Measurements from ENCODE around the gene TCEA2.

TCEA2 gene

GRCh38 chr20:64035933-64036345 is 27.1 kb upstream of the TCEA2 start, which contains the start of gene C20orf204:
C20orf204 (plus strand) TSS chr20:64036182; CDS start chr20:64036324, 142 bp downstream.
- no peak for DNase-seq

DNA sequence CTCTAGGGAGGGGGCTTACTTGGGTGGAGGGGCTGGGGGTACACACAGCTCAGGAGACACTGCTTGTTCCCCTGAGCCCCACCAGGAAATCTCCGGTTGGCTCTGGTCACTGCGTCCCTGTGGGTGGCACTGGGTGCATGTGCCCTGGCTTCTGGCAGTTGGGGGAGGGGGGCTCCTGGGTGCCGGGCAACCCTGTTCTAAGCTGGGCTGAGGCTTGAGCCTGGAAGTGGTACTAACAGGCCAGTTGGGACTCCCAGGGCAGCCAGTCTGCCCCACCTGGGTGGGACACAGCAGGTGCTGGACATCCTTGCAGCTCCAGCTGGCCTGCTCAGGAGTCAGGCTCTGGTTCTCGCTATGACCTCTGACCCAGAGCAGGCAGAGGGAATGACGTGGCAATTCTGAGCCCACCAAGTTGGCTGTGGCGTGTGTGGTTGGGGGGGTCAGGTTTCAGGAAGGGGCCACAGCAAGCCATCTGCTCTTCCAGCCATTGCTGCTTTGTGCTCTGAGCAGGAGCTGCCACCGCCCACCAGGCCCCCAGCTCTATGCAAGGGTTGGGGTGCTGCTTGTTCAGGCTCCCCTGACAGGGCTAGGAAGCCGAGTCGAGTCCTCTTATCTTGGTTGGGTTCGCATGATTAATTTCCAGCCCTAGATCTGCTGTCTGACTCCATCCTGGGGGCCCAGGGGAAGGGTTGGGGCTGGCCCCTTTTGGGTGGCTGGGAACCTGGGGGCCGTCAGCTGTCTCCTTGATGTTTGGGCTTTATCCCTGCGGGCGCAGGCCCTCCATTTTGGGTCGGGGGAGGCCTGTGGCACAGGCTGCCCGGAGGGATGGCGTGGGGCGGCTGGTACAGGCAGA is 26.4 kb upstream of the TCEA2 start:
- DNase-seq = no peak

- no peak for DNase-seq
Observed at GRCh38 chr20:64037199-64037497, 25.9 kb upstream of the TCEA2 start.

- DNase-seq = no peak
Observed at GRCh38 chr20:64037498-64038213, 25.3 kb upstream of the TCEA2 start.

GRCh38 chr20:64038224-64038564 is 24.8 kb upstream of the TCEA2 start:
- DNase-seq = no peak

DNA sequence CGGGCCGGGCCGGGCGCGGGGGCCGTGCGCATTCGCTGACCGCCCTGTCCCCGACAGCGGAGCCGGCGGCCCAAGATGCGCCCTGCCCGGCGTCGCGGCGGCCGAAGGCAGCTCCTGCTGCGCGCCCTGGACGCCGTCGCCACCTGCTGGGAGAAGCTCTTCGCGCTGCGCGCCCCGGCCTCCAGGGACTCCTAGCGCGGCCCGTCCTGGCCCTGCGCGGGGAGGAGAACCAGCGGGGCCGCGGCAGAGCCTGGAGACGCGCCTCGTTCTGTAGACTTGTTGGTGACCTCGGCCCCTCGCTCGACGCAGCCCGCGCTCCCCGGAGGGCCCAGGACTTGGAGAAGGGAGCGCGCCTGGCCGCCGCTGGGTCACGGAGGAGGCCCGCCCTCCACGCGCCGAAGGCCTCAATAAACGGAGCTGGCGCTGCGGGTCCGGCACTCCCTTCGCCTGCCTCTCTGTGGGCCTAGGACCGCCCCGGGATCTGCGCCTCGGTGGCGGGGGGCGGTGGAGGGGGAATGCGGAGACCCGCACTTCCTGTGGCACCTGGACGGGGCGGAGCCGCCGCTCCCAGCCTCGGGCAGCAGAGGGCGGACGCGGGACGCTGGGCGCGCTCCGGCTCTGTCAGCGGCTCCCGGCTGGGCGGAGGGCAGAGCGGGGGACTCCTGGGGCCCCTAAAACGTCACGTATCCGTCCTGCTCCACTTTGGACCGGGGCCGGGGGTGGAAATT is 24.3 kb upstream of the TCEA2 start:
- DNase-seq = peak; percentile 73 to 90 (median 80)

DNA sequence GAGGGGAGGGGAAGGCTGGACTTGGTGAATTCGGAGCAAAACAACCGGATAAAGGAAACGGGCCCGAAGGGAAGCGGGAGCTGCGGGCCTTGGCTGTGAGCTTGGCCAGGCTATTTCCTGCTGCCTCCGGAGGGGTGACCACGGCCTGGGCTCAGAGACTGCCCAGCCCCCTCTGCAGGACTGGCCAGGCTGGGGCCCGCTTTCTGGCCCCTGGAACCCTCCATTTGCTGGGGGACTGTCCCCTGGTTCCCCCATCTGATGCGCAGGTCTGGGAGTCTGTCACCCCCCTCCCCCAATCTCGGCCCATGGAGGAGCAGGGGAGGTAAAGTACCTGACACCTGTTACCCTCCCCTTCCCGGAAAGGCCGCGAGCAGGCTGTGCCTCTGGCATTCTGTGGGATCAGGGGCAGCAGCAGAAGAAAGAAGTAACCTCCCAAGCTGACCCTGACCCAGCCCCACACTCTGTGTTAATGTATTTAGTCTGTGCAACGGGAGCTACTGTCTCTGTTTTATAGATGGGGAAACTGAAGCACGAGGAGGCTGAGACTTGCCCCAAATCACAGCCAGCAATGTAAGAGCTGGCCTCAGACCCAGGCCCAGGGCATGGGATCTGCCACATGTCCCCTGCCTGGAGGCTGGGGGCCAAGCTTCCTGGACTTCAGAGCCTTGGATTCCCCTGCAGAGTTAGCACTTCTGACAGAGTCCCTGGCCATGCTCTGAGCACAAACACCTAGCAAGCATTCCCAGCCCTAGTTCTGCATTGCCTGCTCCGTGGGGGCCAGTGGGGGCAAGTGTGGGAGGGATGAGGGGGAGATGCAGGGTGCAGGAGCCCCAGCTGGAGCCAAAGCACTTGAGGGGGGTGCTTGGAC is 23.5 kb upstream of the TCEA2 start:
- no peak for DNase-seq

DNA sequence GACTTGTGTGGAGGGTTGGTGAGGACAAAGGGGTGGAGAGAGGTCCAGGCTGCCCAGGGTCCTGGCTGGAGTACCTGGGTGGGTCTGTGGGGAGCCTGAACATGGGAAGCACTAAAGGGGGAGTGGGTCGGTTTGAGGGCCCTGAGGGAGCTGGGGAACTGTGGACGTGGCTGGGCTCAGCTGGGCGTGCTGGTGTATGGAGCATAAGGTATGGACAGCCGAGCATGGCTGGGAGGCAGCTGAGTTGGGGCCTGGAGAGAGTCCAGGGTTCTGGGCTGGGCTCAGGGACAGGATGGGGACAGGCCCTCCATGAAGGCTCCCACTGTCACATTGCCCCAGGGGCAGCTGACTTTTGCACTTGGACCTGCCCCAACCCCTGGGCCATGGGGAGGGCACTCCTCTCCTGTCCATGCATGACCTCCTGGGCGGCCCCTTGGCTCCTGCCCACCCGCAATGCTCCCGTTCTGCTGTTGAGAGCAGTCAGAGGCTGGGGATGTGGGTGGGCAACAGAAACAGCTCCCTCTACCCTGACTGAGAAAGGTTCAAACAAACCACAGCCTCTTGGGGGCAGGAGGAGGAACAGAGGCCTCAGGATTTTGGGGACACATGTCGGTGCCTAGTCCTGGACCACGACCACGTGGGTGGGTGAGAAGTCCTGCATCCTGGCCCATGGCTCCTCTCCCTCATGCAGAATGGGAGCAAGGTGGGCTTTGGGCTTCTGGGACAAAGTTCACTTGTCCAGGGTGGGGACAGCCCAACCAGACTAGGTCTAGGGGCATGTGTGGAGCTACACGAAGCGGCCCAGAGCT is 22.6 kb upstream of the TCEA2 start:
- DNase-seq = no peak

GRCh38 chr20:64041040-64041780 is 21.8 kb upstream of the TCEA2 start:
- DNase-seq = no peak

DNA sequence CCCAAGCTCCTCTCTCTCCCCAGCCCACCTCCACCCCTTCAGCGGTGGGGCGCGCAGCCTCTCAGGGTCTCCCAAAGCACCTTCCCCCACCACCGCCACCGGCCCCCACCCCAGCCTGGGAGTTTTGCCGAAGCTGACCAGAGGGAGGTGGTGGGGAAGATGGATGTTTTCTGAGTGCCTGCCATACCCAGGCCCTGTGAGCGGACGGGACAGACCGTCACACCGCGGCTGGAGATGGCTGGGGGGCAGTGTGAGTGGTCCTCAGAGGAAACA is 21.3 kb upstream of the TCEA2 start:
- no peak for DNase-seq

DNA sequence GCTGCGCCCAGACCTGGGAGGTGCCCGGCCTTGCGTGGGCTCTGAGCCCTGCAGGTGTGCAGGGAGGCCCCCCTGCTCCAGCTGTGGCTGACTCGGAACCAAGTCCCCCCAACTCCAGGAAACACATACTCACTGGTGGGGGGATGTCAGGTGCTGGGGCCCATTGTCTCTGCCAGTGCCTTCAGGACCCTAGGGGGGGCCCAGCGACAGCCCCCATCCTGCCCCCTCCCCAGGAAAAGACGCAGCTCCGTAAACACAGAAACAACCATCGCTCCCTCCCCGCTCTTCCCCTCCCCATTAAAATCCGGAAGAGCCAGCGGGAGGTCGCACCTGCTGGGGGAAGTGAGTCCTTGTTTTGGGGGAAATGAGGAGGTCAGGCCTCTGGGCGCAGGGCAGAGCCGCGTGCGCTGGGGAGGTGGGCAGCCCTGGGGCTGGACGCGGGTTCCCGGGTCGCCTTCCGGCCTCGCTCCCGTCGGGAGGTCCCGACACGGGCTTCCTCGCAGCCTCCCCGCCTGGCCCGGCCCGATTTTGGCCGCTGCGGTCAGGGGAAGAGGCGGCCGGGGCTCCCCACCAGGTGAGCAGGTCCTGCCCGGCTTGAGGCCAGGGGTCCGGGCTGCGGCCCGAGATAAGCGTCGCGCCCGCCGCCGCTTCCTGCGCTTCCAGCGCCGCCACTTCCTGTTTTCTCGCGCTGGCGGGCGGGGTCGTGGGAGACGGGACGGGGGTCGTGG is 20.8 kb upstream of the TCEA2 start:
- peak in 2 of 3 donors; percentile 43 to 54 for DNase-seq

GRCh38 chr20:64043768-64044167 is 19.2 kb upstream of the TCEA2 start:
- no peak for DNase-seq

DNA sequence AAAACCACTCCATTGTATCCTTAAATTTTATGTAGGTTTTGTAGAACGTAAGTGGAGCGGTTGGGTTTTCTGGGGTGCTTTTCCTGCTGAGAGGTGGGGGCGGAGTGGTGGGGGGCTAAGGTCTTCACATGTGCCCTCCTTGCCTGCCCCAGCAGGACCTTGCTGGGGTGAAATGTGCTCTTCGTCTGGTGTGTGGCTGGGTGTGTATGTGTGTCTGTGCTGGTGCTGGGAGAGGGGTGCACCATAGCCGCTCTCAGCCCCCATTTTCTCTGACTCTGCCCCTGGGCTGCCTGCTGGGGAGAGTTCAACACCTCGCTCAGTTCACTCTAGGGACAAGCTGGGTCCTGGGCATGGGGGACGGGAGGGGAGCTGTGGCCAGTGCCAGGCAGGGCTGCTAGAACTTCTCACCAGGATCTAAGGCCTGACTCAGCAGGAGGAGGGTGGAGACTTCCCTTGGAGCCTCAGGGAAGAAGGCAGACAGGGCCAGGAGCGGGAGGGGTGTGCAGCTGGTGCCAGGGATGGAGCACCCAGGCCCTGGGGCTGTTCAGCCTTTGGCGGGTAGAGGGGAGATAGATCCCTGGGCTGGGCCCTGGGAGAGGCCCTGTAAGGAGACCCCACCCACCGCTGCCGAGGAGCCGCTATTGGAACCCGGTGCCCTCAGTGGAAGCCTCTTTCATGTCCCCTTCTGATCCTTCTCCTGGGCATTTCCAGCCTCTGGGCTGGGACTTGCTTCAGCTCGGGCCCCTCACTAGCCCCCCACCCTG is 18.3 kb upstream of the TCEA2 start:
- DNase-seq = no peak

- peak in 1 of 3 donors; percentile 55 for DNase-seq
Observed at GRCh38 chr20:64045346-64046011, 17.5 kb upstream of the TCEA2 start.

DNA sequence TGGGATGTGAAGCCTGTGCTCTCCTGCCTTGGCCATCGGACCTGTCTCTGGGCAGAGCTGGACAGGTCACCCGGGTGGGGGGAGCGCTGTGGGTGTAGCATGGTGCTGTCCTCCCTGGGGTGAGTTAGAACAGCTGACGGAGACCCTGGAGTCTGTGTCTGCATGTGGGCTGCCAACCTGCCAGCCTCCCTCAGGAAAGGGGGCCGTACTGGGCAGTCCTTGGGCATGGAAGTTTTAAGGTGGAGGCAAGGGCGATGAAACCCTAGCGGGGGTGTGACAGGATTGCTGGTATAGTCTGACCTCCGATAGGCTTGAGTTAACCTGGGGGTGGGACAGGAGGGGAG is 16.0 kb upstream of the TCEA2 start:
- no peak for DNase-seq

- DNase-seq = no peak
Observed at GRCh38 chr20:64047968-64048401, 15.0 kb upstream of the TCEA2 start.

DNA sequence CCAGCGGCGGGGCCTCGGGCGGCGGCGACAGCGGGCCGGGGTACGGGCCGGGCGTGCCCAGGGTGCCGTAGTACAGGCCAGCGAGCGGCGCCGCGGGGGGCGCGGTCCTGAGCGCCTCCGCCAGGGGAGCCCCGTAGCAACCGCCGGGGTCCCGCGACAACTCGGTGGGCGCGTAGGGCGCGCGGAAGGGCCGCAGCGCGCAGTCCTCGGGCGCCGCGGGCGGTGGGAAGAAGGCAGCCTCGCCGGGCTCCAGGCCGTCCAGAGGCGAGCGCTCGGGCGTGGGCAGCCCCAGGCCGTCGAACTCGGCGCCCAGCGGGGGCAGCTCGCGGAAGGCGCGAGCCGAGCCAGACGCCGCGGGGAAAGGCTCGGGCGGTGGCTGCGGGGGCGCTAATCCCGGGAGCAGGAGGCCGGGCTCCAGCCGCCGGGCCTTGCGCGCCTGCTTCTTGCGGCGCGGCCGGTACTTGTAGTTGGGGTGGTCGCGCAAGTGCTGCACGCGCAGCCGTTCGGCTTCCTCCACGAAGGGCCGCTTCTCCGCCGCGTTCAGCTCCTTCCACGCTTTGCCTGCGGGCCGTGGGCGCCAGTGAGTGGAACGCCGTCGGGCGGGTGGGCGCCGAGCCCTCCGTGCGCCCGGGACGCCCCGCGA is 14.5 kb upstream of the TCEA2 start:
- no peak for DNase-seq

GRCh38 chr20:64049060-64049877 is 13.7 kb upstream of the TCEA2 start, which contains the start of gene SOX18:
SOX18 (minus strand) TSS chr20:64049639; CDS start chr20:64049516, 123 bp downstream.
- DNase-seq = peak; percentile 32 to 69 (median 41)

Data from suppressor macrophage treated with lipopolysaccharide for 1 hour (primary cell).